ENCODE data around the gene TMTC3. TPM values are rescaled to one million over a fixed set of nuclear protein-coding genes. Genes with fewer than 3 reads are reported as not detected.

TMTC3 gene
- total and polyA plus RNA-seq, 2 of the 4 experiments (the other 2 are of a cell fraction), result 3.7 to 44.3 TPM

DNA sequence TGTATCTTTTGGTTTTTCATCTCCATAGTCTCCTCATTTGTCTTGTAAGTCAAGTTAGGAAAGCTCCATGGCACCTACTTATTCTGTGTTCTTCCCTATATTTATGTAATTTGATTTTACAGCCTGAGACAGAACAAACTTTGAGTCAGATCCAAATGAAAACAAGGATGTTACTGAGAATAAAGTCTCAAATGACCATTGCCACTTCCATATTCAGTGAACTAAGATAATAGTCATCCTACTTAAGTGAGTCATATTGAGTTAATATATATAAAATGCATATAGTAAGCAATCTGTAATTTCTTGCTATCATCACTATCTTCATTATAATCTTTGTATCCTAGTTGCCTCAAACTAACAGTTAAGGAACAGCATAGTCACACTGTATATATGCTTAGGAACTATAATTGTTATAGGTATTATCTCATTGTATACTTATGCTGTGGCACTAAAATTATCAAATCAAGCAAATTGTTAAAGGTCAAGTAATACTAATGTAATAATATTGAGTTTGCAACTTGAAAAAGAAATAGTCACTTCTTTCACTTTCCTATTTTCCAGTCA is 30.8 kb downstream of the TMTC3 start:
- H3K79me1 ChIP-seq (ENCODE audit: low read depth in 1 of 2, low read length in 2 of 2), result no peaks in the 10 kb centered on the region; a peak in 2 of 4 replicates
- peak; percentile 72 for ATAC-seq (ENCODE audit: low read depth)
- peak overlapping the region; percentile 37 for H2BK5ac ChIP-seq (ENCODE audit: low read depth, low read length, poor library complexity, severe bottlenecking)
- no peak overlapping the region for H4K5ac ChIP-seq (ENCODE audit: low read depth, low read length)
- H3K4me1 ChIP-seq (ENCODE audit: control insufficient read depth, insufficient read depth, low read length), result no peaks in the 10 kb centered on the region
- H2AFZ ChIP-seq (replicated peaks; ENCODE audit: low read length, poor library complexity), result no peak overlapping the region
- no peak overlapping the region for H3K27ac ChIP-seq (ENCODE audit: insufficient read depth, low read length)
- H4K91ac ChIP-seq (ENCODE audit: insufficient read depth, low read depth, low read length), result no peak overlapping the region
- TF ChIP-seq CEBPB (IDR thresholded peaks at IDR 0.05; ENCODE audit: low read depth, low read length) (no peak), FOS (IDR thresholded peaks at IDR 0.05; ENCODE audit: low read depth, low read length) (no peak), MXI1 (IDR thresholded peaks at IDR 0.05; ENCODE audit: borderline replicate concordance, low read depth, low read length) (no peak), USF2 (IDR thresholded peaks at IDR 0.05; ENCODE audit: low read depth, low read length) (no peak), MAZ (IDR thresholded peaks at IDR 0.05; ENCODE audit: borderline replicate concordance, low read depth, low read length) (no peak), BHLHE40 (IDR thresholded peaks at IDR 0.05; ENCODE audit: low read depth, low read length) (no peak), MAFK (IDR thresholded peaks at IDR 0.05; ENCODE audit: low read depth, low read length) (no peak), CTCF (conservative IDR thresholded peaks at IDR 0.05; ENCODE audit: low read depth, low read length) (no peak), CHD1 (IDR thresholded peaks at IDR 0.05; ENCODE audit: low read depth, low read length) (no peak), RFX5 (IDR thresholded peaks at IDR 0.05; ENCODE audit: low read depth, low read length) (no peak), RAD21 (IDR thresholded peaks at IDR 0.05; ENCODE audit: low read length) (no peak), NFE2L2 (IDR thresholded peaks at IDR 0.05; ENCODE audit: low read depth, low read length) (no peak), RCOR1 (IDR thresholded peaks at IDR 0.05; ENCODE audit: insufficient replicate concordance, low read length) (no peak), SMC3 (IDR thresholded peaks at IDR 0.05; ENCODE audit: low read depth, low read length) (no peak)
- TF ChIP-seq, protein P1, sequence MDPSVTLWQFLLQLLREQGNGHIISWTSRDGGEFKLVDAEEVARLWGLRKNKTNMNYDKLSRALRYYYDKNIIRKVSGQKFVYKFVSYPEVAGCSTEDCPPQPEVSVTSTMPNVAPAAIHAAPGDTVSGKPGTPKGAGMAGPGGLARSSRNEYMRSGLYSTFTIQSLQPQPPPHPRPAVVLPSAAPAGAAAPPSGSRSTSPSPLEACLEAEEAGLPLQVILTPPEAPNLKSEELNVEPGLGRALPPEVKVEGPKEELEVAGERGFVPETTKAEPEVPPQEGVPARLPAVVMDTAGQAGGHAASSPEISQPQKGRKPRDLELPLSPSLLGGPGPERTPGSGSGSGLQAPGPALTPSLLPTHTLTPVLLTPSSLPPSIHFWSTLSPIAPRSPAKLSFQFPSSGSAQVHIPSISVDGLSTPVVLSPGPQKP (IDR thresholded peaks at IDR 0.05; ENCODE audit: borderline replicate concordance, low read depth, low read length), result no peak
- H2BK120ac ChIP-seq (ENCODE audit: low read depth, low read length), result no peak overlapping the region
- no peak overlapping the region for H2AK9ac ChIP-seq (replicated peaks; ENCODE audit: low read depth, low read length, poor library complexity)
- H4K20me1 ChIP-seq (ENCODE audit: insufficient read depth, low read length), result no peaks in the 10 kb centered on the region
- H3K18ac ChIP-seq (ENCODE audit: low read depth, low read length), result no peak overlapping the region
- in situ Hi-C loops (cut with MboI; ENCODE audit: low sequenced_read_pairs), result no loop called here
- H4K8ac ChIP-seq (ENCODE audit: low read depth in 2 of 2, low read length in 2 of 2), result no peak overlapping the region
- POLR2A ChIA-PET (ENCODE audit: unreplicated experiment), result no interaction called here
- no peaks in the 10 kb centered on the region for H3K9me3 ChIP-seq (ENCODE audit: control insufficient read depth, insufficient read depth, low read length)
- dilution Hi-C loops (cut with HindIII; ENCODE audit: low sequenced_read_pairs, unreplicated experiment), result no loop called here
- no peak overlapping the region for H3K14ac ChIP-seq (replicated peaks; ENCODE audit: low read depth, low read length)
- H3K23ac ChIP-seq (ENCODE audit: low read depth, low read length), result no peak overlapping the region
- H3K9ac ChIP-seq (ENCODE audit: low read depth, low read length), result no peak overlapping the region
- no peak overlapping the region for H3K4me3 ChIP-seq (ENCODE audit: insufficient read depth, low read depth, low read length)
- H2AK5ac ChIP-seq (ENCODE audit: low read depth, low read length), result no peak overlapping the region
- no peaks in the 10 kb centered on the region for H3K27me3 ChIP-seq (ENCODE audit: control insufficient read depth, insufficient read depth, low read length)
- DNase-seq, result peak; percentile 71
- H3K56ac ChIP-seq (ENCODE audit: extremely low read depth, insufficient read depth, low read length), result no peak overlapping the region
- H2BK15ac ChIP-seq (ENCODE audit: low read depth, low read length), result no peak overlapping the region
- no peak overlapping the region for H3K4ac ChIP-seq (ENCODE audit: low read depth, low read length)
- intact Hi-C loops (cut with micrococcal nuclease), result no loop called here
- no peaks in the 10 kb centered on the region for H3K9me1 ChIP-seq (ENCODE audit: insufficient read depth, low read length)
- CTCF ChIA-PET, result no interaction called here
- BruUV-seq (replicated peaks), result no TSS peak
- no peak overlapping the region for H2BK20ac ChIP-seq (ENCODE audit: low read depth, low read length)
- H3K4me2 ChIP-seq (ENCODE audit: low read depth, low read length), result no peak overlapping the region
- peaks cover 8% of the 10 kb centered on the region for H3K36me3 ChIP-seq (ENCODE audit: control insufficient read depth, insufficient read depth, low read length)

Measured in IMR-90 (cell line).